ENCODE measurements around the gene C1orf105.

The C1orf105 gene

DNA sequence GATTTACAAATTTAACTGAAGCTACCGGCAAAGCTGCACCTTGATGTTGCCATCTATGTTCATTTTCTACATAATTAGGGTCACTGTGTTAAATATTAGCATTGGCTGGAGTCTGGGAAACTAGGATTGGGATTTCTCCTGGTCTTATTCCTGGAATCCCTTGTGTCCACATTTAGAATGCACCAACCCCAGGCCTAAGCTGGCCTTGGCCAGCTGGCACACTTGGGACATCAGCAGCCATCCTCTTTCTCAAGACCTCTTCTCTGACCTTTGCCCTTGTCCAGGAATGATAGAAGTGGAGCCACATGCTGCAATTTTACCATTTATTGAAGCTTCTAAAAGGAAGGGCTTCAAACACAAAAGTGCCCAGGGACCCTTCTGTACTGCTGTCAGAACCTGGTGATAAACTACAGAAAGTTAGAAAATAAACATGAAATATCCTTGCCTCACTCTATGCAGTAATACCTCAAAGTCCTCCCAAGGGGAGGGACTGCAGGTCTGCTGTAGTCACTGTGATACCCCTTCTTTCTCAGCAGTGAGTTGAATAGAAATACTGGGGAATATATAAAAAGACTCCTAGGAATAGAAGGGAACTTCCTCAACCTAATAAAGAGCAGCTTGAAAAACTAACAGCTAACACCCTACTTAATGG lies 37.1 kb downstream of the C1orf105 start:
- DNase-seq (ENCODE audit: low spot score): no peak

DNA sequence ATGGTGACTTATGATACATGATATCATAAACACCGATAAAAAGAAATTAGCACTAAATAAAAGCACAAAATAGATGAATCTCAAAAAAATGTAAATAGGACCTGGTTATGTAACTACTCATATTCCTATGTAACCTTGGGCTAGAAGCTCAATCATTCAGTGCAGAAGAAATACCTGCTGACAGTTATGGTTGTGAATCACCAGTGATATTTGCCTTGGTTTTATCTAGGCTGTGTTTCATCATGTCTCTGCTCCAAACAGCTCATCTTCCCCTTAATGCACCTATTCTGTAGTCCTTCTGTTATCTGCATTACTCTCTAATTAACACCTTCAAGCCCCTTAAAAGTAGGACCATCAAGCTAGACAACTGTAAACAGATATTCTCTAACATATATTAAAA lies 39.7 kb downstream of the C1orf105 start:
- DNase-seq (ENCODE audit: low spot score): no peak

DNA sequence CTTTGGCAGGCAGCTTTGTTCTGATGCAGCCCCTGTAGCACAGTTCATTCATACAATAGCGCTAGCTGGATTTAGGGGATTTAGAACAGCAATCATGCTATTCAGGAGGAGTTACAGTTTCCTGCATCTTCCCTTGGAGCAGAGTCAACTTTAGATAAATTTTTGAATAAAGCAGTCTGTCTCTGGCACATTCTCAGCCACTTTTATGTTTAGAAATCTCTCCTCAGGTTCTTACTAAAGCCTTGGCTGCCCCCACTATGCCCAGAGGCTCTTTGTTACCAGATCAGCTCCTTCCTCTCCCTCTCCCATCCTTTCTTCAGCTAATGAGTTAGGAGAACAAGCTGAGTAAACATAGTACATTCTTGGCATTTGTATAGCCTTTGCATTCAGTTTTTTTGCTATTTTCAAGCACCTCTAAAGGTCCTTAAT lies 40.4 kb downstream of the C1orf105 start:
- no peak for DNase-seq (ENCODE audit: low spot score)

DNA sequence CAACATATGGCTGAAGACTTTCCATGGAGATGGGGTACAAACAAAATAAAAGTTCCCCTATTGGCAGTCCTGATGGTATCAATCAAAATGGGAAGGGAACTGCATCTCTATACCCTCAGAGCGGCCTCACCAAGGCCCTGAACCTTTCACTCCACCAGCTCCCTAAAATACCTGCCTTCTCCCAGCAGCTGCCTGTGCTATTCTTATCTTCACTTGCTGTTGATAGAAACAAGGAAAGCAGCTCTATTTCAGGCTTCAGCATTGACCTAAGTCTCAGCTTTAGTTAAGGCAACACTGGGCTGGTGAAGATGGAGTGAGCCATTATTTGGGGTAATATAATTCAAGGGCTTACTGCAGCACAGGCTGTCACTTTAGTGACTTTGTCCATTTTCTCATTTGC lies 45.1 kb downstream of the C1orf105 start:
- no peak for DNase-seq (ENCODE audit: low spot score)

DNA sequence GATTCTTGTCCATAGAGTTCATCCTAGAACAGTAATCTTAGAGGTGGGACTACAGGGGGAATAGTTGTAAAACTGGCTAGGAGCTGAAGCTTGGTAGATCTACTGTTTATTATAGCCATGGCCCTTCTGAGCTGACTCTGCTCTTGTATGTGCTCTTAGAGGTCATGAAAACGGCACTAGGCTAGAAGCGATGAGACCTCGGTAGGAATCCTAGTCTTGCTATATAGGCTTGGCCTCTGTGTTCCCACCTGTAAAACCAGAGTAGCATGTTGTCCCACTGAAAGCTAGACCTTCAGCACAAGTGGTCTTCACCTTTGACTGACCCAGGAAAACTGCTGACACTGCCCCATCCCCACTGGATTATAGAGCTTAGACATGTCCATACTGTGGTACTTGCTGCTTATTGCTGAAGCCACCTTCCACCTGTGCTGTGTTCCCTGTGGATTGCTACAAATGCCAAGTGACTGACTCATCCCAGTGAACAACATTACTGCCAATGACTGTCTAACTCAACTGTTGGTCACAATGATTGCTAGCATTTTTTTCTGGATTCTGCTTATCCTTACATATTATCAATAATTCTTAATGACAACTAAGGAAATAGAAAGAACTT lies 46.4 kb downstream of the C1orf105 start:
- no peak for DNase-seq (ENCODE audit: low spot score)

DNA sequence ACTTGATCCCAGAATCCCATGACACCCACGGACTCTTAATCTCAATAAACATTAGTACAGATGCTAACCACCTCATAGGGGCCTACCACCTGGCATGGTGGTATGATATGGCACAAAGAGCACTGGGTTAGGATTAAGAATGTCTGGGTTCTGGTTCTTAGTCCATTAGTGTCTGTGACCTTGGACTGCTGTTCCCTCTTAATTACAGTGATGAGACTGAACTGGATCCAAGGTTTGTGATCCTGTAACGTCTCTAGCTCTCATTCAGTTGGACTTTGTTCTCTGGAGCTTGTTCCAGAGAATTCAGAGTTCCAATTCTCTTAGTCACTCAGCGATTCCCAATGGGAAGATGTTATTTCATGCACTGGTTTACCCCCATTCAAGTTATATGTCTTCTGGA lies 47.0 kb downstream of the C1orf105 start:
- no peak for DNase-seq (ENCODE audit: low spot score)

DNA sequence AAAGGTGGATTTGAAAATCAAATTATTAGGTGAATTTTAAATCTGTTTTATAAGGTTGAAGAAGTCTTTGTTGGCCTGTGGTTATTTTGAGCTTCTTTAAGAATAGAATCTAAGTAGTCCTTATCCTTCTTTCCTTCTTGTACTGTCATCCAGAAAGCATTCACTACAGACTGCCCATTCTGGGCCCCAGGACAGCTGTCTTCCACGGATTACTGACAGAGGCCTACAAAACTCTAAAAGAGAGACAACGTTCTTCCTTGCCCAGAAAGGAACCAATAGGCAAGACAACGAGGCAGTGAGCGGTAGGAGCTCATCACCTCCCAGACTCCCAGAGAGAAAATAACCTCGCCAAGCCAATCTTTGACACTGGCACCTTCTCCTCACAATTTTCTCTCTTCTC lies 47.8 kb downstream of the C1orf105 start:
- DNase-seq (ENCODE audit: low spot score): no peak

DNA sequence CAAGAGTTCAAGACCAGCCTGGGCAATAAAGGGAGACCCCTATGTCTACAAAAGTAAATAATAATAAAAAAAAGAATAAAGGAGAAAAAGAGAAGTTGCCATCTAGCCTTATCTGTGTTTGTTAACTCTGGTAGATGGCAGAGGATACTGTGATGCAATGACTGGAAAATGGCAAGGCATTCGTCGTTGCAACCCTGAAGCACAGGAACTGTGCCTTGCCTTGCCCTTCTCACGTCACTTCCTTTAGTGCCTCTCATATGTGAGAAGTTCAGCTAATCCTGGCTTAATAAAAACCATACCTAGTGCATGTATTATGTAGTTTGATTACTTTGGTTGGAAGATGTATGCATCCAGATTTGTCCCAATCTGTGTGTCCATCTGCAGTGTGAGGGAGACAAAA lies 49.2 kb downstream of the C1orf105 start:
- no peak for DNase-seq (ENCODE audit: low spot score)

DNA sequence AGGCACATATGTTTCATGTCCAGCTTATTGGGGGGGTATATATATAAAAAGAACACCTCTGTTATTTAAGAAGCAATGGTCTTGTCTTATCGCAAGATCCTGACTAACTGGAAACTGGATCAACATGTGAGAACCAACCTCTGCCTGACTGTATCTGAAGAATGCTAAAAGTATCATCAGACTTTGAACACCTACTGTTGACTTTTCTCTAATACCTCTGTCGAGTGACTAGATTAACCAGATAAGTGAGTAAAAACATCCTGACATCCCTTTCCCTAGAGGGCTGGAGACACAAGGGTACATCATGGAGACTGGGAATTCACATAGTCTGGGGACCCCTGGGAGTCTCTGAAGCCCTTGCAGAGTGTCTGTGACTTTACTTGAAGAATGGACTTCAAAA lies 49.7 kb downstream of the C1orf105 start:
- DNase-seq (ENCODE audit: low spot score): no peak

DNA sequence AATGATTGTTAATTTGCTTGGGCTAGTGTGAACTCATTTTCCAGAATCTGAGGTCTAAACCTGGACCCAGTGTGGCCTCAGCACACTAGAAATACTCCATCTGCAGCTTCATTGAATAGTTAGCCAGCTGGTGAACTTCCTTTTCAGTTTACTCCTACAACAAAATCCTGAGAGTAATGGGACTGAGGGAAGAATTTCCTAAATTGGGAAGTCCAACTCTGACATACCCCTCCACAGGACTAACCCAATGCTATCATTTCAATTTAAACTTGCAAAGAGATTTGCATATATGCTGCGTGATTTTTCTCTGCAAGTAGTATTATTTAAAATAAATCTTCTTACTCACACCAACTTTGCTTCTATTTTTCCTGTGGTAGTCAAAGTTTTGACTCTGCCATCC lies 51.2 kb downstream of the C1orf105 start:
- DNase-seq (ENCODE audit: low spot score): no peak

DNA sequence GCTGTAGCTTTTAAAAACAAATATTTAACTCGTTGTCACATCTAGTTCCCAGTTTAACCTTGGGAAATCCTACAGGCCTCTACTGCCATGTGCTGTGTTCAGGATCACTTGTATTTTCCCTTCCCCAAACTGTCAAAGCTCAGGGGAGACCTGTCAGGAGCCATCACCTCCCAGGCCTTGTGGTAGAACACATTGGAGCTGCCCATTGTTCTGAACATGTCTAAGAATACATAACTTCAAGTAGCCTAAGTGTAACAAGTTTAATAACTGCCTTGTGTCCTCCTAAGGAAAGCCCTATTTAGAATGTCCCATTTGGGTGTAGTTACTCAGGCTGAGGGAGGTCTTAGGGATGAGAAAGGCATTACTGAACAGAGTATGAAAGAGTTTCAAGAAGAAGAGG lies 52.0 kb downstream of the C1orf105 start:
- no peak for DNase-seq (ENCODE audit: low spot score)

DNA sequence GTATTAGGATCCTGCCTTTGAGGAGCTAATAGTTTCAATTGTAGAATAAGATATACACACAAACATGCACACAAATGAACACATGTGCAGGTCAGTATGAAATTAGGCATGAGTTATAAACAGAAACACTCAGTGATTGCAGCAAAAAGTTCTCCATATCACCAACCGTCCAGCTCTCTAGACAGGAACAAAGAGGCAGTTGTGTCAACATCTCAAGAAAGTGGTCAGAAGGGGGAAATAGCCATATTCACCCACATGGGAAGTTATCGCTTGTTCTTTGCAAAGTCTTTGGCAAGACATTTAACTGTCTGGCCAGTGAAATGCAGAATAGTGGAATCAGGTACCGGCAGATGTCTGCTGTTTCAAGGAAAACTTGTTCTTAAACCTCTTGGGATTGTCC lies 52.8 kb downstream of the C1orf105 start:
- DNase-seq (ENCODE audit: low spot score): peak; percentile 30

DNA sequence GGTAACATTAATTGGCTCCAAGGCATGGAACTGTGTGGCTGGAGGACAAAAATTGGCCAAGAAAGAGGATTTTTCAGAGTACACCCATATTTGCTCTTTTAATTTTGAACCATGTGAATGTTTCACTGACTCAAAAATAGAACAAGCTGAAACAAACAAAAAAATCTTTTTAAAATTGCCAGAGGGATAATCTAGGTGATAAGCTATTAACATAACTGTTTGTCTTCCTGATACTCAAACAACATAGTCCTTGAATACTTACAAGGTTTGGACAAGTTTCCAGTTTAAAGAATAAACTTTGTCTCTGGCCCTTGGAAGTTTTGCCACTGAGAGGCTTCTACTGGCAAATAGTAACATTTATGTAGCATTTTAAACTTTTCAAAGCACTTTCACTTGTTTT lies 53.4 kb downstream of the C1orf105 start:
- DNase-seq (ENCODE audit: low spot score): no peak

DNA sequence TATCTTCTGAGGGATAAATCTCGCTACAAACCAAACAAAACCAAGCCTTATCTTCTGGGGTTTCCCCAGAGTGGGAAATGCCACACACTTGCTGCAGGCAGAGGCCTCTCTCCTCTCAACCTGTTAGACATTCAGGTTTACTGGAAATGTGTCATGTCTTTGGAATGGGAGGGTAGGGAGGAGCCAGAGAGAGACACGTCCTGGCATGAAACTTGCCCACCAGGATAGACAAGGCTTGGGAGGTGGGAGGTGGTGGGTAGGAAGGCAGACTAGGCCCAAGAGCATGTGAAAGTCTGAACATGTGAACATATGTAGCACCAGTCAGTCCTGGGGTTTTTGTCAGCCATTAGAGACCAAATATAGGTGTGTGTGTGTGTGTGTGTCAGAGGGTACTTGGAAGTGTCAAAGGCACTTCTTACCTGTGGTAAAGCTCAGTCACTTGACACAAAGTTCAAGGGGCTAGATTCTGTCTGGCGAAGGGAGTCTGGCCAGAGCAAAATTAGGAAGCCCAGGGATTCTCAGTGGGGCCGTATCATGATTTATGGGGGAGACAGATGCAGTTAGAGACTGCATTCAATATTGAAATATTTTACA lies 55.8 kb downstream of the C1orf105 start:
- DNase-seq (ENCODE audit: low spot score): no peak

DNA sequence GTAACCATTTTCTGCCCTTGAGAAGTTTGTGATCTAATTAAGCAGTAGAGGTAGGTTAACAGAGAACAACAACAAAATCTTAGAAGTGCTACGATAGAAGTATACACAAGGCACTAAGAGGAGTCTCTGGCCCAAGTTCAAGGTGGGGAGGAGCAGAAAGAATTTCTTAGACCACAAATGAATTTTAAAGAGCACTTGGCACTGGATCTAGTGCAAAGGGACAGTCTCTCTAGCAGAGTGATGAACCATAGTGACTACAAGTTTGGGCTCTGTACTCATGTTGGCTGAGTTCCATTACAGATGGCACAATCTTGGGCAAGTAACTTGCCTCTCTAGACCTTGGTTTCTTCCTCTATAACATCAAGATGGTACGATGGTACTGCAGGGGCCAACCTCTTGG lies 56.7 kb downstream of the C1orf105 start:
- DNase-seq (ENCODE audit: low spot score): no peak

DNA sequence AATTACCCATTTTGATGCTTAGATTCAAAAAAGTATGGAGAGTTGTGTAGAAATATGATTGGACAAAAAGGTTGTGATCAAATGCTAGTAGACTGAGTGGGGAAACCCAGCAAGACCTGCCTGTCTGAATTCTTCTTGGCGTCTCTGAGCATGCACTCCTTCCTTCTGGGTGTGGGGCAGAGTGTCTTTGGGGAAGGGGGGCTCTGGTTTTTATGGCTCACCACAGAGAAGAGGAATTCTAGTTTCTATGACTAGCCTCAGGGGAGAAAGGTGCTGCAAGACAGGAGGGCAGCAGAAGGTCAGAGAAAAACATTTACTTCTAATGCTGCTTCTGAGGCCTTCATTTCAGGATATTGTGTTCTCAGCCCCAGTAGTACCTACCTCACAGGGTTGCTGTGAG lies 57.3 kb downstream of the C1orf105 start:
- no peak for DNase-seq (ENCODE audit: low spot score)

DNA sequence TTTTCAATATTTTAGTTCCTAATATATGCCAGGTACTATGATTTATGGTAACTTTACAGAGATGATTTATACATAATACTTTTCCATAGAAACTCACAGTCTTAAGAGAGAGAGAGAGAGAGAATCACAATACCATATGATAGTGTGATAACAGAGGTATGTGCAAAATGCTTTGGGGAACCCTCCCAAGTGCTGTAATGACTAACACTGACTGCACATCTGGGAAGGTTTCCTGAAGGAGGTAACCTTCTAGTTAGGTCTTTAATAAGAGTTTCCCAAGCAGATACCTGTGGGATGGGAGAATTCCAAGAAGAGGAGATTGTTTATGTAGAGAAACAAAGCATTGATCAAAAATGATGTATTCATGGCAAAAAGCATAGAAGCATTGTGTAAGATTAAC lies 58.0 kb downstream of the C1orf105 start:
- DNase-seq (ENCODE audit: low spot score): no peak

DNA sequence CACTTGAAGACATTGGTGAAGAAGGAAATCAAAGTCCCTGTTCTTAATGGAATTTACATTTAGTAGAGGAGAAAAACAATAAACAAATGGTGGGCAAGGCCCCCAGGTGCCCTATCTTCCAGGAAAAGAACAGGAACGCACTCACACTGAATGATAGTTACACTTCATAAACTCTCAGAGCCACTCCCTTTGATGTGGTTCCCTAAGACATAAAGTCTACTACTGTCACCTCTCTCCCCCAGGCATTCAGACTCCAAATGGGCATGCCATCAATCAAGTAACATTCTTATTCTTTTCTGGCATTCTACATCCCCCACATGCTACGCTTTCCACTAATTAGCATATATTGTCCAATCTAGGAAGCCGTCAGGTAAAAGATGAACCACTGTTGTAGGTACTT lies 59.9 kb downstream of the C1orf105 start:
- DNase-seq (ENCODE audit: low spot score): no peak

DNA sequence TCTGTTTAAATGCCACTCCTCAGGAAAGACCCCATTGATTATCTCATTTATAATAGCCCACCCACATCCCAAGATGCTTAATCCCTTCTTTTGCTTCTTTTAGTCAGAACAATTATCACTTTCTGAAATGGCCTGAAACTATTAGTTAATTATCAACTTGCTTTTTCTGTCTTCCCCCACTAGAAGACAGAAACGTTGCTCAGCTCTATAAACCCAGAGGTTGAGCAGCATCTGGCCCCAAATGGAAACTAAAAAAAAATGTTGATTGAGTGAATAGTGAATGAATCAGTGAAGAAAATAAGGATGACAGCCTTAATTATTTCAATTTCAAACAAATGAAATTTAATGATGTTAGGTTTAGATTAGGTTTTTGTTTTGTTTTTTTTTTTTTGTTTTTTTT lies 61.6 kb downstream of the C1orf105 start:
- no peak for DNase-seq (ENCODE audit: low spot score)

DNA sequence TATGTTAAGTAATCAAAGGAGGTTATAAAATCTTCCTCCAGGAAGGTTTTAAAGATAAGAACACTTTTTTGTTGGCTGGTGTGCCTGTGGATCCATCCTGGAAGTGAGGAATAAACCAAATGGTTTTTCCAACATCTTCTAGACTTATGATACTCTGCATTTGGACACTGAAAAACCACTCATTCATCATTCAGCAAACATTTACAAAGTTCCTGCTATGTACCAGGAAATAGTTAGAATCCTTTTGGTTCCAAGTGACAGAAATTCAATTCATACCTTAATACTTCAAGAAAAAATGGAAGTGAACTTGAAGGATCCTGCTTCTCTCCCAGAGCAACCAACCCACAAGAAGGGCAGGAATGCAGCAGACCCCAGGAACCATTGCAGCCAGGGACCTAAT lies 63.0 kb downstream of the C1orf105 start:
- DNase-seq (ENCODE audit: low spot score): no peak

DNA sequence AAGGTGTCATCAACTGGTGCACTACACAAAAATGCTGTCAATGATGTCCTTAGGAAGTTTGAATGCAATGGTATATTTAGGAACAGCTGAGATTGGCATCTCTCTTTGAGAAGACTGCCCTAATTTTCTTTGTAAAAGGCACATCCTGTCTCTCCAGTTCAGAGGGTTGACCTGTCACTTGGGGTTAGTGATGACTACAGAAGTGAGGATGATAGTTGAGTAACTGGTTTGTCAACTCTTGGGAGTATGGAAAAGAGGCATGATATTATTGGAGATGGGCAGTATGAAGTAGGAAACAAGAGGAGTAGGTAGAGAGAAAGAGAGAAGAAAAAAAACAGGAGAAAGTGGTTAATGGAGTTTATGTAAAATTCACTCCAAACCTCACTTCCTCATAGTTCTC lies 63.8 kb downstream of the C1orf105 start:
- DNase-seq (ENCODE audit: low spot score): no peak

DNA sequence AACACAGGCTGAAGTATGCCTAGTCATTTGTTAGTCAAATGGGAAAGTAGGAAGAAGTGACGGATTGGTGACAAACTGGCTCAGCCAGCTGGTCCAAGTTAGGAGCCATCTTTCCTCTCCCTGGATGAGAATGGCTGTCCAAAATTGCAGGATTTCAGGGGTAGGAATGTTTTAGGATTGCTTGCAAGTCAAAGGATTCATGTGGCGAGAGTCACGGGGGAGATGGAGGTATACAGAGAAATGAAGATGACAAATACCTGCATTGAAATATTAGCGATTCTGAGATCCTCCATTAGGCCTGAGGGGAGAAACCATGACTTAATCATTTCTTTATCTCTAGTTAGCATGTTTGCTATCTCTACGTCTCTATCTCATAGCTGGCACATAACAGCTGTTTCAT lies 65.1 kb downstream of the C1orf105 start:
- DNase-seq (ENCODE audit: low spot score): no peak

DNA sequence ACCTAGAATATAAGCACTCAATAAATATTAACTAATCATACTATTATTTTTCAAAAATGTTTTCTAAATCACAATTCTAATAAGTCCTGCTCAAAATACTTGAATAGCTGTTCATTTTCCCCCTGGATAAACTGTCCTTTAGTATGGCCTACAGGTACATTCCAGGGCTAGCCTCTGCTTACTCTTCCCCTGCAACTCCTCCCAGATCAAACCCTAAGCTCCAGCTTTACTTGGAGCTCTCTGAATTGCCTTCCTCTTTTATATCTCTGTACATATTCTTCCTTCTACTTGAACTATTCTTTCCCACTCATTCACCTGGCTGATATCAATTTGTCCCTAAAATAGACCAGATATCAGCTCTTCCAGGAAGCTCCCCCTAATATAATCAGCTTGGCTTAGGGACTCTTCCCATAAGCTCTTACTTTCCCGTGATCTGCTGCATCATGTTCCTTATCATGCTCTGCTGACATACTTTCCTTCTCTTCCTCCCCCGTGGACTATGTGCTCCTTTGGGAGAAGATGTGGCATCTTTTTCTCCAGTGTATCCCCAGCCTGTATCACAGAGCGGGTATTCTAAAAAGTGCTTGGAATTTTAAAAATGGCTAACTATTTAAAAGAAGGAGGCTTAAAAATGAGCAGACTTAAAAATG lies 66.4 kb downstream of the C1orf105 start:
- DNase-seq (ENCODE audit: low spot score): no peak

All from Ammon's horn (tissue), 1 donor.